Activated T-cell treated with anti-CD3 and anti-CD28 coated beads, Interleukin-2, amount 50 U/mL, for 4 hours (primary cell): ENCODE data around the gene WDR53. TPM values are rescaled to one million over a fixed set of nuclear protein-coding genes. Genes with fewer than 3 reads are reported as not detected.
A peak's percentile ranks its signal among the peaks of the same experiment; 100 is the strongest.
"Not testable (repeated sequence)": the region's sequence is repeated elsewhere in the genome, so short reads cannot be mapped to it uniquely, and the experiment has no call there.

Source experiments
- ATAC-seq, 2 donors: fragments of 200-7000 bp; cut with Tn5 transposase; one replicate each; pipeline ENCODE4 v1.10.0; 2021
- DNase-seq: peaks from one replicate; pipeline ENCODE4 v3.0.0-alpha.2; 2020
- H3K27me3 Mint-ChIP-seq: one replicate; pipeline ENCODE4 v1.8.0; 2021; ENCODE audit warnings: low read depth, mixed read lengths
- H3K36me3 Mint-ChIP-seq: one replicate; pipeline ENCODE4 v1.8.0; 2022; ENCODE audit warnings: mixed read lengths; ENCODE audit not compliant: insufficient read depth
- H3K4me1 Mint-ChIP-seq: one replicate; pipeline ENCODE4 v1.8.0; 2021; ENCODE audit warnings: low read depth, mixed read lengths
- H3K4me3 Mint-ChIP-seq: one replicate; pipeline ENCODE4 v1.8.0; 2021; ENCODE audit warnings: mild to moderate bottlenecking, moderate library complexity, mixed read lengths
- H3K9me3 Mint-ChIP-seq: one replicate; pipeline ENCODE4 v1.8.0; 2021; ENCODE audit warnings: mixed read lengths
- total RNA-seq, 3 donors: library from RNA; stranded (reverse); gene quantifications; one replicate each; pipeline ENCODE4 v1.2.1, GENCODE V29; 2021

The WDR53 gene
- total RNA-seq = 10 to 100 TPM; 21.5 to 27.1 (median 22.9) TPM

DNA sequence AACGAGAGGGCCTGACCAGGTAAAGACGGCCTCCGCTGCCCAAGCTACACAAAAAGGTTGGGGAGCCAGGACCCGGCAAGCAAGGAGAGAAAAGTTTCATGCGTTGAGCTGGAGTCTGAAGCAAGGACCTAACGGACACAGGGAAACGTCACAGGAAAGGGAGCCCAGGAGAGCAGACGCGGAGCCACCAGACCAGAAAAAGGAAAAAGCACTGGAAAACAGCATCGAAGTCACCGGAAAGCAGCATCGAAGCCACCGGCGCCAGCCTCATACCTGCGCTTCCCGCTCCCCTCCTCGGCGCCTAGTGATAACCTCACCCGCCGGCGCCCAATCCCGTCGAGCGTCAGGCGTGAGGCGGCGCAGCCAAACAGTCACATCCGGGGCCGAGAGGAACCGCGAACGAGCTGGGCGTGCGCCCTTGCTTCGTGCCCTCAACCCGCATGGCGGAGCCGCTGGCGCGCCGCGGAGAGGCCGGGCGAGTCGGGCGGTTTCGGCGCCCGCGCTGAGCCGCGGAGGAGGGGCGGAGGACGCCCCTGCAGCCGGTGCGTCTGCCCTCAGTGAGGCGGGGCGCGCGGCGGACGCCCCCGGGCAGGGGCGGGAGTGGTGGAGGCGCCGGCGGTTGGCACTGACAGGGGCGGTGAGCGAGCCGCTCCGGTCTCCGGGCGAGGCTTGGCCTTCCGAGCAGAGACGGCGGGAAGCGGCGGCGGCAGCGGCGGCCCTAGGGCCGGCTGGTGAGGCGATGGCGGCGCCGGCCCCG is at the start of gene WDR53, which contains the start of gene FBXO45:
TSS of gene WDR53 (minus strand) at position 309 of the 757 bp plus-strand sequence. CDS start 7,079 bp downstream, outside the sequence.
TSS of gene FBXO45 (plus strand) at position 415 of the 757 bp plus-strand sequence. CDS start at position 740, 325 bp downstream.
- DNase-seq (peak; percentile 94), ATAC-seq (peak; percentile 94 to 96)
- no peaks in the 10 kb centered on the region for H3K9me3 Mint-ChIP-seq
- H3K36me3 Mint-ChIP-seq = no peaks in the 10 kb centered on the region
- peak within 1 kb of the TSS; percentile 97 for H3K4me3 Mint-ChIP-seq
- H3K4me1 Mint-ChIP-seq = peaks cover 42% of the 10 kb centered on the region
- no peaks in the 10 kb centered on the region for H3K27me3 Mint-ChIP-seq

DNA sequence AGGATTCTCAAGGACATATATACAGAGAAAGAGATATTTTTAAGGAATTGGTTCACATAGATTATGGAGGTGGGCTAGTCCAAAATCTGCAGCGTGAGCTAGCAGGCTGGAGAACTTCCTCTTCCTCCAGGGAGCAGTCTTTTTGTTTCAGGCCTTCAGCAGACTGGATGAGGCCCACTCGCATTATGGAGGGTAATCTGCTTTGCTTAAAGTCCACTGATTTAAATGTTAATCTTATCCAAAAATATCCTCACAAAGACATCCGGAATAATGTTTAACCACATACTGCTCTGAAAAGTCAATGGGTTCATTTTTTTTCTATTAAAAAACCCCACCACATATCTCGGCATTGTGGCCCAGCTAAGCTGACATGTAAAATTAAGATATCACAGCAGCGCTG is 48.9 kb upstream of the WDR53 start:
- H3K4me1 Mint-ChIP-seq = peaks cover 15% of the 10 kb centered on the region
- no peaks in the 10 kb centered on the region for H3K36me3 Mint-ChIP-seq

DNA sequence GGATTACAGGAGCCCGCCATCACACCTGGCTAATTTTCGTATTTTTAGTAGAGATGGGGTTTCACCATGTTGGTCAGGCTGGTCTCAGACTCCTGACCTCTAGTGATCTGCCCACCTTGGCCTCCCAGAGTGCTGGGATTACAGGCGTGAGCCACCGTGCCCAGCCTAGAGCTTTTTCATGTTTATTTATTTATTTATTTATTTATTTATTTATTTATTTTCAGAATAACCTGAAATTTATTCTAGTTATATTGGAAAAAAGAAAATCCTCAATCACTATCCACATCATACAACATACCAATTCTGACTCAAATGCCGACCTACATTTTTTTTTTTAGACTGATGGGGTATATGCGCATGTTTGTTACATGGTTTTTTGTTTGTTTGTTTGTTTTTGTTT is 46.9 kb upstream of the WDR53 start:
- DNase-seq, H3K27me3 Mint-ChIP-seq, H3K4me3 Mint-ChIP-seq, H3K36me3 Mint-ChIP-seq, ATAC-seq, H3K9me3 Mint-ChIP-seq: not testable (repeated sequence)
- peaks cover 22% of the 10 kb centered on the region for H3K4me1 Mint-ChIP-seq

More for the DNA sequence above, 48.9 kb upstream of the WDR53 start:
- DNase-seq = no peak
- Mint-ChIP-seq H3K27me3 (no peaks in the 10 kb centered on the region), H3K9me3 (no peaks in the 10 kb centered on the region), H3K4me3 (no peak overlapping the region)
- ATAC-seq = no peak

DNA sequence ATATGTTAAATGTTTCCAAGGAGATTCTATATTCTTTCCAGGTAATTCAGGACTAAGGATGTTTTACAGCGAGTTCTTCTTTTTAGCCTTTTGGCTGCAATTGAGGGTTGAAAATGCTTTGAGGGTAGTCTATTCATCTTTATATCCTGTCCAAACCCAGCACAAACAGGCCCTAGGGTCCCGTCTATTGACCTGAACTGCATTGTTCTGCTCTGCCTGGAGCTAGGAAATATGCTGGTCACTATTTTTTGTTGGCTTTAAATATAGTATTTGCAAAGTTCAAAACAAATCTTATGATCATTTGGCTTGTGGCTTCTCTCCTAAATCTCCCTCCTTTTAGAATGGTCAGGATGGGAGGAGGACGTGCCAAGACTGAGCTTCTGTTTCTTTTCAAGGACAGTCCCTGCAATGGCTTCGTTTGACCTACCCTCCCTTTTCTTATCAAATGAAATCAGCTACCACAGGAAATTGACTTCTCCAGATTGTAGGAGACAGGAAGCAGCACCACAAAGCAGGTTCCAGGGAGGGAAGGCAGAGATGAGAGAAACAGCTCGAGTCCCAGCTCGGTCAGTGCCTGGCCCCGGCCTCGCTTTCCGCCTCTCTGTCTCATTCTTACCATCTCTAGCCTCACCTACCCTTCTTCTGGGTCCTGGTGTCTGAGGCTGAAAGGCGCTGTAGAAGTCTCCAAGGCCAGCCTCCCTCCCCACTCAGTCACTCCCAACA is 43.6 kb upstream of the WDR53 start:
- no peaks in the 10 kb centered on the region for H3K27me3 Mint-ChIP-seq
- H3K9me3 Mint-ChIP-seq = no peaks in the 10 kb centered on the region
- H3K36me3 Mint-ChIP-seq = no peaks in the 10 kb centered on the region
- DNase-seq = no peak
- peak overlapping the region; percentile 31 for H3K4me3 Mint-ChIP-seq
- H3K4me1 Mint-ChIP-seq = peaks cover 29% of the 10 kb centered on the region
- no peak for ATAC-seq

GRCh38 chr3:196609805-196610515 is 41.6 kb upstream of the WDR53 start:
- Mint-ChIP-seq H3K4me1 (peaks cover 29% of the 10 kb centered on the region), H3K36me3 (no peaks in the 10 kb centered on the region), H3K27me3 (no peaks in the 10 kb centered on the region), H3K4me3 (no peak overlapping the region), H3K9me3 (no peaks in the 10 kb centered on the region)
- peak in 1 of 2 donors; percentile 34 for ATAC-seq
- DNase-seq = no peak

DNA sequence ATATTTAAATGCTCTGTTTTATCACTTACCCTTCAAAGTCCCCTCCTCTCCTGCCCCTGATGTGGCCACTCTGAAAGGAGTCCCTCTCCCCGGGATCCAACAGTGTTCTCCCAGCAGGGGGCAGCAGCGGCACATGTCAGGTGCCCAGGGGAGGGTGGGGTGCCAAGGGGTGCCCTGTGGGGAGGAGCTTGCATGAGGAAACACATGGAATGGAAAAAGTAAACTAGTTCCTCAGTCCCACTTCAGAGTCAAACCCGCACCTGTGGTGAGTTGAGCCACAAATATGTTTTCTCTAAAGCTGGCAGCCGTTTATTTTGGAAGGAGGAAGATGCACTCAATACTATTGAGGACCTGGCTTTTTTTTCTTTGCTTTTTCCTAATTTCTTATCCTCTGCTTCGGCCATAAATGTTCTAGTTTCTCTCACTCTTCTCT is 41.0 kb upstream of the WDR53 start:
- peak; percentile 92 to 97 for ATAC-seq

GRCh38 chr3:196608693-196609092 is 40.3 kb upstream of the WDR53 start:
- ATAC-seq = no peak
- Mint-ChIP-seq H3K4me3 (no peak overlapping the region), H3K27me3 (peaks cover under 1% of the 10 kb centered on the region), H3K9me3 (no peaks in the 10 kb centered on the region), H3K36me3 (no peaks in the 10 kb centered on the region), H3K4me1 (peaks cover 34% of the 10 kb centered on the region)
- DNase-seq = no peak

More for the DNA sequence above, 41.0 kb upstream of the WDR53 start:
- Mint-ChIP-seq H3K36me3 (no peaks in the 10 kb centered on the region), H3K4me3 (no peak overlapping the region), H3K4me1 (peaks cover 33% of the 10 kb centered on the region), H3K27me3 (no peaks in the 10 kb centered on the region), H3K9me3 (no peaks in the 10 kb centered on the region)
- peak; percentile 98 for DNase-seq

- H3K36me3 Mint-ChIP-seq = no peaks in the 10 kb centered on the region
- H3K4me3 Mint-ChIP-seq = no peak overlapping the region
- peaks cover 13% of the 10 kb centered on the region for H3K4me1 Mint-ChIP-seq
- peak; percentile 70 to 76 for ATAC-seq
- H3K9me3 Mint-ChIP-seq = no peaks in the 10 kb centered on the region
- peaks cover 2% of the 10 kb centered on the region for H3K27me3 Mint-ChIP-seq
- DNase-seq = peak; percentile 57
Measured at GRCh38 chr3:196604548-196604947, 36.2 kb upstream of the WDR53 start.

DNA sequence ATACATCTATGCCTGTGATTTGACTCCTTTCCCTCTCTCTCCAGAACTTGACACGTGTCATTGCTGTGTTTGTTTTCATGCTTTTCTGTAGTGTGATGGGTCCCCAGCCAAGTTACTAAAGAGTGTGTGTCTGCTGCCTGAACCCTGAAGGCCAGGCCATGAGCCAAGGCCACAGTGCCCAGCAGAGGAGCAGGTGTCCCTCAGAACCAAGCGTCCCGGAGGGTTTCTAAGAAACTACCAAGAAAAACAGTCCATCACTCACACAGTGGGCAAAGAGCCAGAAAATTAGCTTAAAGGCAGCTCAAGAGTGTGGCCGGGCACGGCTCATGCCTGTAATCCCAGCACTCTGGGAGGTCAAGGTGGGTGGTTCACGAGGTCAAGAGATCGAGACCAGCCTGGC is 35.3 kb upstream of the WDR53 start:
- H3K27me3 Mint-ChIP-seq = peaks cover 2% of the 10 kb centered on the region
- ATAC-seq (no peak), DNase-seq (no peak)
- H3K4me1 Mint-ChIP-seq = peaks cover 7% of the 10 kb centered on the region
- H3K9me3 Mint-ChIP-seq = no peaks in the 10 kb centered on the region
- no peak overlapping the region for H3K4me3 Mint-ChIP-seq
- H3K36me3 Mint-ChIP-seq = no peaks in the 10 kb centered on the region

DNA sequence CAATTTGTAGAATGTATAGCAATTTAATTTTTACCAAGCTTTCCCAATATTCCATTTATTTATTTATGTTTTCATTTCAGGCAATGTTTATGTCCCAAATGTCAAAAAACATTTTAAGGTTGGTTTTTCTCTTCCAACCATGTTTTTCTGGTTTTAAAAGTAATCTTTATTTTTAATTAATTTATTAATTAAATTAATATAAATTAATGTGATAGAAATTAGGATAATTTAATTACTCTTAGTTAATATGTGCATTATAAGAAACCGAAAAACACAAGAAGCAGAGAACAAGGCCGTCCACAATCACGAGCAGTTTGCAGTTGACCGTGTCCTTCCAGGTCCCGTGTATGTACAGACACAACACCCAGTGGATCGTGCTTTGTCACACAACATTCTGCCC is 34.3 kb upstream of the WDR53 start:
- H3K4me1 Mint-ChIP-seq = peaks cover 15% of the 10 kb centered on the region
- H3K9me3 Mint-ChIP-seq = no peaks in the 10 kb centered on the region
- DNase-seq (no peak), ATAC-seq (no peak)
- no peaks in the 10 kb centered on the region for H3K36me3 Mint-ChIP-seq
- no peak overlapping the region for H3K4me3 Mint-ChIP-seq
- peaks cover 4% of the 10 kb centered on the region for H3K27me3 Mint-ChIP-seq

DNA sequence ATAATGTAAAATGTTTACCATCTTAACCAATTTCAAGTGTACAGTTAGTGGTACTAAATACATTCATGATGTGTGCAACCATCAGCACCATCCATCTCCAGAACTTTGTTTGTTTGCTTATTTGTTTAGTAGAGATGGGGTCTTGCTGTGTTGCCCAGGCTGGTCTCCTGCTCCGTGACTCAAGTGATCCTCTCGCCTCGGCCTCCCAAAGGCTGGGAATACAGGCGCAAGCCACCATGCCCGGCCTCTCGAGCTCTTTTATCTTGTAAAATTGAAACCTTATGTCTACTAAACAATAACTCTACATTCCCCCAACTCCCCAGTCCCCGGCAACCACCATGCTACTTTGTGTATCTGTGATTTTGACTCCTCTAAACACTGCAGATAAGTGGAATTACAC is 32.0 kb upstream of the WDR53 start:
- Mint-ChIP-seq H3K9me3 (no peaks in the 10 kb centered on the region), H3K4me3 (no peak overlapping the region), H3K27me3 (peaks cover 11% of the 10 kb centered on the region), H3K36me3 (no peaks in the 10 kb centered on the region), H3K4me1 (peaks cover 15% of the 10 kb centered on the region)
- no peak for ATAC-seq
- DNase-seq = no peak

DNA sequence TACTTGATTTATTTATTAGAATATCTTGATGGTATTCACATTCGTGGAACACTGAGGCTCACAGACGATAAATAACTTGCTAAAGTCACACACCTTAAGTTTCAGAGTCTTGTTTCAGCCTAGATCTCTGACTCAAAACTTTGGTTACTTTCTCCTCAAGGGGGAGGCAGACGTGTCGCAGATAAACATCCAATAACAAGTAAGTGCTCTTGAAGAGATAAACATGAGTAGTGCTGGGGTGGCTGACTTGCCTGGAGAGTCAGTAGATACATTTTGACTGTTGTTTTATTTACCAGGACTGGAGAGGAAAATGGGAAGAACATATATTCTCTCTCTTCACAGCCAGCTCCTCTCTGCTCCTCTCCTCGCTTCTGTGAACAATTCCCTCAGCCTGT is 31.4 kb upstream of the WDR53 start:
- peaks cover 15% of the 10 kb centered on the region for H3K27me3 Mint-ChIP-seq
- H3K4me3 Mint-ChIP-seq = no peak overlapping the region
- H3K9me3 Mint-ChIP-seq = no peaks in the 10 kb centered on the region
- peaks cover 14% of the 10 kb centered on the region for H3K4me1 Mint-ChIP-seq
- DNase-seq (no peak), ATAC-seq (no peak)
- H3K36me3 Mint-ChIP-seq = no peaks in the 10 kb centered on the region

GRCh38 chr3:196597971-196598733 is 29.8 kb upstream of the WDR53 start:
- H3K4me3 Mint-ChIP-seq = peak overlapping the region; percentile 83
- not testable (repeated sequence) for H3K36me3 Mint-ChIP-seq, H3K4me1 Mint-ChIP-seq, DNase-seq, H3K9me3 Mint-ChIP-seq
- H3K27me3 Mint-ChIP-seq = peaks cover 15% of the 10 kb centered on the region
- ATAC-seq = peak in 1 of 2 donors; percentile 40

DNA sequence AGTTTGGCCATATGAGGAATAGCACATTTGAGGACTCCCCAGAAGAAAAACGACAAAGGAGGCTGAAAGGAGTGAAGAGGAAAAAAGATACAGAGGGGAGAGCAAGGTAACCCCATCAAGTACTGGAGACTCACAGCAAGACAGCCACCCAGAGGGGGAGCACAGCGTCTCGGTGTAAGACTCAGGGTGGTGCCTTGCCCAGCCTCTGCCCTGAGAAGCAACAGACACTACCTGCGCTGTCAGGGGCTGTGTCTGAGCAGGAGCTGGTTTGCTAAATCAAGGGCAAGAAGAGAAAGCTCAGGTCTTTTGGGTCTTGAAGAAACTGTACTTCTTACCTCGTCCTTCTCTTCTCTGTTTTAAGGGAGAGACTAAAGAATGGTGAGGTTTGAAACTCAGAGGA is 28.0 kb upstream of the WDR53 start:
- Mint-ChIP-seq H3K4me3 (no peak overlapping the region), H3K36me3 (no peaks in the 10 kb centered on the region), H3K9me3 (no peaks in the 10 kb centered on the region), H3K27me3 (peaks cover 15% of the 10 kb centered on the region), H3K4me1 (peaks cover 8% of the 10 kb centered on the region)
- no peak for DNase-seq
- no peak for ATAC-seq
